GM23338 (cell line): Measurements from ENCODE around the gene ZDHHC13. TPM values are rescaled to one million over a fixed set of nuclear protein-coding genes. Genes with fewer than 3 reads are reported as not detected.

ENCODE experiments used
- ATAC-seq: fragments of 200-7000 bp; cut with Tn5 transposase; 3 replicates; pipeline ENCODE4 v1.9.1; 2020
- DNase-seq: peaks from one replicate; pipeline ENCODE4 v3.0.0-alpha.2; 2015; ENCODE audit warnings: low spot score
- H2AFZ ChIP-seq: fragments of 200-600 bp; sonication (generic); 2 replicates; pipeline ENCODE4 v1.8.0; 2016; ENCODE audit warnings: antibody characterized with exemption, mild to moderate bottlenecking, moderate library complexity
- H3F3A ChIP-seq: fragments of 200-600 bp; sonication (generic); replicated peaks from 2 replicates; pipeline ENCODE4 v1.8.0; 2017; ENCODE audit warnings: antibody characterized with exemption, mixed run types, low read depth
- H3K27ac ChIP-seq: fragments of 200-600 bp; sonication (generic); 2 replicates; pipeline ENCODE4 v1.6.1; 2016; ENCODE audit warnings: low read depth
- H3K27me3 ChIP-seq: fragments of 200-600 bp; sonication (generic); 2 replicates; pipeline ENCODE4 v1.8.0; 2016; ENCODE audit warnings: mild to moderate bottlenecking, mixed run types, moderate library complexity; ENCODE audit not compliant: insufficient read depth
- H3K36me3 ChIP-seq: fragments of 200-600 bp; sonication (generic); 2 replicates; pipeline ENCODE4 v1.8.0; 2016; ENCODE audit warnings: mild to moderate bottlenecking; ENCODE audit not compliant: insufficient read depth
- H3K4me1 ChIP-seq: fragments of 200-600 bp; sonication (generic); 2 replicates; pipeline ENCODE4 v1.8.0; 2016; ENCODE audit warnings: mild to moderate bottlenecking, moderate library complexity; ENCODE audit not compliant: insufficient read depth
- H3K4me2 ChIP-seq: fragments of 200-600 bp; sonication (generic); 2 replicates; pipeline ENCODE4 v1.7.1; 2017; ENCODE audit warnings: mixed run types
- H3K4me3 ChIP-seq: fragments of 200-600 bp; sonication (generic); 2 replicates; pipeline ENCODE4 v1.6.1; 2016; ENCODE audit warnings: mixed run types
- H3K79me2 ChIP-seq: fragments of 200-600 bp; sonication (generic); replicated peaks from 2 replicates; pipeline ENCODE4 v1.8.0; 2017; ENCODE audit warnings: mild to moderate bottlenecking; ENCODE audit not compliant: insufficient read depth
- H3K9me2 ChIP-seq: fragments of 200-600 bp; sonication (generic); 2 replicates; pipeline ENCODE4 v1.8.0; 2017; ENCODE audit not compliant: insufficient read depth
- H4K20me1 ChIP-seq: fragments of 200-600 bp; sonication (generic); replicated peaks from 2 replicates; pipeline ENCODE4 v1.8.0; 2017; ENCODE audit warnings: mild to moderate bottlenecking; ENCODE audit not compliant: insufficient read depth
- H3K27ac Mint-ChIP-seq: 2 replicates; pipeline ENCODE4 v1.8.0; 2020; ENCODE audit warnings: inconsistent platforms, mild to moderate bottlenecking, moderate library complexity, mixed read lengths
- H3K27me3 Mint-ChIP-seq: 3 replicates; pipeline ENCODE4 v1.8.0; 2022; ENCODE audit warnings: low read depth, mild to moderate bottlenecking, moderate library complexity, mixed read lengths, inconsistent platforms; ENCODE audit not compliant: insufficient read depth, poor library complexity
- H3K36me3 Mint-ChIP-seq: 3 replicates; pipeline ENCODE4 v1.8.0; 2021; ENCODE audit warnings: low read depth, mild to moderate bottlenecking, inconsistent platforms, moderate library complexity, mixed read lengths
- H3K4me1 Mint-ChIP-seq: 3 replicates; pipeline ENCODE4 v1.8.0; 2020; ENCODE audit warnings: mild to moderate bottlenecking, inconsistent platforms, mixed read lengths
- H3K4me3 Mint-ChIP-seq: 3 replicates; pipeline ENCODE4 v1.8.0; 2021; ENCODE audit warnings: moderate library complexity, mild to moderate bottlenecking, inconsistent platforms, mixed read lengths
- H3K9me3 Mint-ChIP-seq: 3 replicates; pipeline ENCODE4 v1.8.0; 2020; ENCODE audit warnings: moderate library complexity, mild to moderate bottlenecking, inconsistent platforms, mixed read lengths
- CREB1 ChIP-seq: fragments of 250-450 bp; sonication (Bioruptor Pico); IDR thresholded peaks from 2 replicates; pipeline ENCODE4 v1.5.0; 2020; ENCODE audit warnings: low read depth, mild to moderate bottlenecking, moderate library complexity
- CTCF ChIP-seq, 2 experiments: fragments of 200-600 bp in 1 of 2; sonication (generic) in 1 of 2; conservative IDR thresholded peaks; 2 replicates each; pipeline versions ENCODE4 v1.5.1 to v1.6.1; 2016 to 2017; ENCODE audit warnings: antibody characterized with exemption in 2 of 2, low read depth in 2 of 2, mild to moderate bottlenecking in 2 of 2, moderate library complexity in 1 of 2
- ETS1 ChIP-seq: IDR thresholded peaks from 2 replicates; pipeline ENCODE4 v1.6.1; 2016; ENCODE audit warnings: antibody characterized with exemption
- EZH2 ChIP-seq: fragments of 200-600 bp; sonication (generic); IDR thresholded peaks from one replicate; pipeline ENCODE4 v1.8.0; 2017; ENCODE audit warnings: antibody characterized with exemption, mild to moderate bottlenecking, low read depth; ENCODE audit not compliant: unreplicated experiment
- EZH2phosphoT487 ChIP-seq: fragments of 200-600 bp; sonication (generic); IDR thresholded peaks from one replicate; pipeline ENCODE4 v1.8.1; 2018; ENCODE audit warnings: antibody characterized with exemption; ENCODE audit not compliant: unreplicated experiment
- JUNB ChIP-seq: IDR thresholded peaks from one replicate; pipeline ENCODE4 v1.6.1; 2016; ENCODE audit warnings: antibody characterized with exemption; ENCODE audit not compliant: unreplicated experiment
- REST ChIP-seq: IDR thresholded peaks from one replicate; pipeline ENCODE4 v1.6.1; 2018; ENCODE audit warnings: antibody characterized with exemption; ENCODE audit not compliant: unreplicated experiment
- ZNF114 ChIP-seq: fragments of 250-450 bp; sonication (Bioruptor Pico); IDR thresholded peaks from 2 replicates; pipeline ENCODE4 v1.5.0; 2020; ENCODE audit warnings: mild to moderate bottlenecking, moderate library complexity
- ZNF331 ChIP-seq: fragments of 250-450 bp; sonication (Bioruptor Pico); IDR thresholded peaks from 2 replicates; pipeline ENCODE4 v1.5.0; 2020; ENCODE audit warnings: low read depth, mild to moderate bottlenecking, moderate library complexity
- polyA plus RNA-seq: library from polyadenylated mRNA; unstranded; fragments of >200 nt; fragmentation: Nextera tagmentation; extraction: Ambion mirVana; gene quantifications from 2 replicates; pipeline ENCODE4 v1.2.1, GENCODE V29; 2016
- total RNA-seq: library from RNA; depleted of rRNA; stranded (reverse); fragments of >200 nt; shearing (Covaris generic); gene quantifications from 2 replicates; pipeline ENCODE4 v1.2.3, GENCODE V29; 2014

ZDHHC13 gene
- total and polyA plus RNA-seq, 2 experiments from 2014 or later, result 21.0 to 27.7 TPM

GRCh38 chr11:19092850-19093249 lies 24.1 kb upstream of the ZDHHC13 start:
- Histone ChIP-seq H3K4me3 (no peak overlapping the region), H3K9me2 (peaks cover 3% of the 10 kb centered on the region; the same call in 1 of the 2 replicates), H2AFZ (no peak overlapping the region), H3K4me2 (no peak overlapping the region), H3K4me1 (no peaks in the 10 kb centered on the region), H3K79me2 (no peaks in the 10 kb centered on the region), H3F3A (no peaks in the 10 kb centered on the region), H4K20me1 (no peaks in the 10 kb centered on the region), H3K36me3 (no peaks in the 10 kb centered on the region; the same call in 1 of the 2 replicates), H3K27ac (no peak overlapping the region), H3K27me3 (no peaks in the 10 kb centered on the region)
- DNase-seq (no peak), ATAC-seq (no peak)
- Mint-ChIP-seq H3K27me3 (peaks cover 2% of the 10 kb centered on the region), H3K4me1 (no peaks in the 10 kb centered on the region), H3K9me3 (no peaks in the 10 kb centered on the region), H3K36me3 (no peaks in the 10 kb centered on the region), H3K4me3 (no peak overlapping the region), H3K27ac (no peak overlapping the region)
- TF ChIP-seq EZH2, result no peak
- TF ChIP-seq CREB1 (CRISPR knock-in tag), result no peak
- no peak for TF ChIP-seq ETS1
- TF ChIP-seq ZNF114 (CRISPR knock-in tag), result no peak
- TF ChIP-seq JUNB, result no peak

GRCh38 chr11:19093976-19094375 lies 23.0 kb upstream of the ZDHHC13 start:
- H2AFZ ChIP-seq, result no peak overlapping the region
- DNase-seq, result no peak
- no peak overlapping the region for H3K27ac Mint-ChIP-seq
- no peaks in the 10 kb centered on the region for H3K27me3 ChIP-seq
- H3K4me3 Mint-ChIP-seq, result no peak overlapping the region
- peaks cover 3% of the 10 kb centered on the region; the same call in 1 of the 2 replicates for H3K9me2 ChIP-seq
- H3K4me1 ChIP-seq, result no peaks in the 10 kb centered on the region
- no peak overlapping the region for H3K4me3 ChIP-seq
- H3K79me2 ChIP-seq, result no peaks in the 10 kb centered on the region
- H3K36me3 Mint-ChIP-seq, result no peaks in the 10 kb centered on the region
- no peaks in the 10 kb centered on the region for H3K9me3 Mint-ChIP-seq
- no peak overlapping the region for H3K27ac ChIP-seq
- no peaks in the 10 kb centered on the region for H4K20me1 ChIP-seq
- no peak overlapping the region for H3K4me2 ChIP-seq
- ATAC-seq, result no peak
- no peaks in the 10 kb centered on the region; the same call in 1 of the 2 replicates for H3K36me3 ChIP-seq
- H3F3A ChIP-seq, result no peaks in the 10 kb centered on the region
- no peaks in the 10 kb centered on the region for H3K4me1 Mint-ChIP-seq
- peaks cover 2% of the 10 kb centered on the region for H3K27me3 Mint-ChIP-seq
- no peak for TF ChIP-seq ZNF114 (CRISPR knock-in tag)
- no peak for TF ChIP-seq REST
- no peak for TF ChIP-seq ZNF331
- TF ChIP-seq EZH2phosphoT487, result no peak
- TF ChIP-seq EZH2, result no peak
- TF ChIP-seq CREB1 (CRISPR knock-in tag), result no peak
- TF ChIP-seq CTCF (conservative IDR thresholded peaks at IDR 0.05; ENCODE audit: low read depth in 2 of 2), result no peak
